Upper lobe of left lung (tissue), 4 donors: ENCODE measurements around the gene RGS14.

ENCODE experiments used
- CTCF ChIP-seq, 6 experiments: fragments of 450-650 bp in 4 of 6; fragments of 200-600 bp in 2 of 6; sonication (generic) in 2 of 6; IDR thresholded peaks; one replicate each; pipeline ENCODE4 v1.5.1; 2016 to 2019; ENCODE audit warnings: antibody characterized with exemption in 6 of 6
- POLR2AphosphoS5 ChIP-seq, 2 donors: sonication (generic); formaldehyde crosslinking; IDR thresholded peaks; one replicate each; pipeline ENCODE4 v1.5.1; 2017; ENCODE audit warnings: antibody characterized with exemption in 2 of 2

- no peak for TF ChIP-seq POLR2AphosphoS5 (IDR thresholded peaks at IDR 0.05)
- TF ChIP-seq CTCF (IDR thresholded peaks at IDR 0.05) = no peak
Observed at GRCh38 chr5:177384134-177384533, 26.4 kb downstream of the RGS14 start, which contains the start of gene SLC34A1.
